HUDEP-2 (cell line): Measurements from ENCODE around the gene ARL15.
"Not testable (repeated sequence)": the region's sequence is repeated elsewhere in the genome, so short reads cannot be mapped to it uniquely, and the experiment has no call there.

Experiments
- DNase-seq, 76 experiments: peaks; one replicate each; lab custom pipeline; 2025; ENCODE audit not compliant: unreplicated experiment in 76 of 76; lab: John Stamatoyannopoulos, UW

The ARL15 gene

DNA sequence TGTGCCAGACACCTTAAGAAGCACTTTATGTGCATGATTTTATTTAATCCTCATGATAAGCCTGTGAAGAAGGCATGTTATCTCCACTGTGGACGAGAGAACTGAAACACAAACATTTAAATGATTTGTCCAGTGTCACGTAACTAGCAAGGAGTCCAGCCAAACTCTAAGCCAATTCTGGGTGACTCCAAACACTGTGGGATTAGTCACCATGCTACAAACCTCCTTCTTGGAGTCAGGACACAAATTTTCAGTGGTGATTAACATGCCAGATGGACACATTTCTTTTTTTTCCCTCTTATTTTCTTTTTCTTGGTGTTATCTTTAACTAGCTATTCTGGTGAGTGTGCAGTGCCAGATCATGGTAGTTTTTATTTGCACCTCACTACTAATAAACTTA is 433.1 kb downstream of the ARL15 start:
- DNase-seq, result no peak

GRCh38 chr5:53874409-53874808 is 436.0 kb downstream of the ARL15 start:
- DNase-seq, result peak in 42 of 76 experiments; percentile 2 to 56 (median 20)

DNA sequence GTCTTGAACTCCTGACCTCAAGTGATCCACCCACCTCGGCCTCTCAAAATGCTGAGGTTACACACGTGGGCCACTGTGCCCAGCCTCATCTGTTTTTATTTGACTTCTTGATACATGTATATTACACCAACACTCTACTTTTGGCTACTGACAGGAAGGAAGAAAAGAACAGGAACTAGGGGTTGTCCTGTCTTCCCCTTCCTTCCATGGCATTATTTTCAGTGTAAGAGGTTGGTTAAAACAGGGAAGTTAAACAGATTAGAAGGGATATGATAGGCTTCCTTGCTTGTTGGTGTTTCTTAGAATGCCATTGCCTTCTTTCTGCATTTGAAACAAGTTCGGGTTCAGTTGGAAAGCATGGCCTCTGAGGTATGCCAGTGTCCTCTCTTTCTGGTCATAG is 437.1 kb downstream of the ARL15 start:
- DNase-seq, result no peak

GRCh38 chr5:53871775-53872174 is 438.6 kb downstream of the ARL15 start:
- no peak for DNase-seq

DNA sequence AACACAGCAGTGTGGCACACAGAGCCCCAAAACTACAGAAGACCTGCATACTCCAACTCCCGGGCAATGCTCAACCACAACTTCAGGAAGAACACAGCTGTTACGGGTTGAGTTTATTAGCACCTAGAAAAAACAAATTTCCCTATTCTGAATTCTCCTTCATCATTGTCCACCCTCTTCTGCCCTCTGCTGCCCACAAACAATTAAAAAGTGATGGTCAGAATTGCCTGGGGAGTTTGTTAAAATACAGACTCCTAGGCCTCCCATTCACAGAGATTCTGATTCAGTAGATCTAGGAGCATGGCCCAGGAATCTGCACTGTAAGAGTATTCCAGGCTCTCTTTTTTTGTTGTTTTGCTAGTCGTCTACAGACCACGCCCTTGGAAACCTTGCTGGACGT is 439.3 kb downstream of the ARL15 start:
- DNase-seq, result peak in 1 of 76 experiments; percentile 4

- DNase-seq, result no peak
Measured at GRCh38 chr5:53858700-53859456, 451.5 kb downstream of the ARL15 start.

DNA sequence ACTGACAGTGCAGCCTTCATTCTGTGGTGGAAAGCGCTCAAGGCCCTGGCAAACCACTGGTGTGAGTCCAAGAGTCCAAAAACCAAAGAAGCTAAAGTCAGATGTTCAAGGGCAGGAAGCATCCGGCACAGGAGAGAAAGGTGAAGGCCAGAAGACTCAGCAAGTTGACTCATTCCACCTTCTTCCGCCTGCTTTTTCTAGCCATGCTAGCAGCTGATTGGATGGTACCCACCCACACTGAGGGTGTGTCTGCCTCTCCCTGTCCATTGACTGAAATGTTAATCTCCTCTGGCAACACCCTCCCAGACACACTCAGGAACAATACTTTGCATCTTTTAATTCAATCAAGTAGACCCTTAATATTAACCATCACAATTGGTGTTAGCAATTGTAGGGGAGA is 453.9 kb downstream of the ARL15 start:
- no peak for DNase-seq

DNA sequence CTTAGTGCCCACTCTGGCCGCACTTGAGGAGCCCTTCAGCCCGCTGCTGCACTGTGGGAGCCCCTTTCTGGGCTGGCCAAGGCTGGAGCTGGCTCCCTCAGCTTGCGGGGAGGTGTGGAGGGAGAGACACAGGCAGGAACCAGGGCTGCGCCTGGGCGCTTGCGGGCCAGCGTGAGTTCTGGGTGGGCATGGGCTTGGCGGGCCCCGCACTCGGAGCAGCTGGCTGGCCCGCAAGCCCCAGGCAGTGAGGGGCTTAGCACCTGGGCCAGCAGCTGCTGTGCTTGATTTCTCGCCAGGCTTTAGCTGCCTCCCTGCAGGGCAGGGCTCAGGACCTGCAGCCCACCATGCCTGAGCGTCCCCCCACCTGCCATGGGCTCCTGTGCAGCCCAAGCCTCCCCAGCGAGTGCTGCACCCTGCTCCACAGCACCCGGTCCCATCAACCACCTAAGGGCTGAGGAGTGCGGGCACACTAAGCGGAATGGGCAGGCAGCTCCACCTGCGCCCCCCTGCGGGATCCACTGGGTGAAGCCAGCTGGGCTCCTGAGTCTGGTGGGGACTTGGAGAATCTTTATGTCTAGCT is 473.4 kb downstream of the ARL15 start:
- DNase-seq, result not testable (repeated sequence)

DNA sequence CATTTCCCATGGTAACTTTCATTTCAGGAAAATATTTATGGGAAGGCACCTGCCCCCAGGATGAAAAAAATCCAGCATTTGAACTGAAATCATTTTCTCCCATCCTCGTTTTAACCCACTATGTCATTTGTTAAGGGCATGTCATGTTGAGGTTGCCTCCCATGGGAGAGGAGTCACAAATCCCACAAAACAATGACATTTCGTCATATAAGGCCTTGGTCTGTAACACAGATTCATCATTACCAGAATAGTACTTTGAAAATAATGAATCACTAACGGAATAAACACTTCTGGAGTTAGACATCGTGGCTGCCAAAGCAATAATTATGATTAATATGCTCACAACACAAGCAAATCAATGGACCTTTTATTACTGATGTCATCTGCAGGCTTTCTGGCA is 475.9 kb downstream of the ARL15 start:
- DNase-seq, result no peak
